NCI-H69 (cell line): ENCODE data around the gene ADAMTS9.

Source experiments
- DNase-seq: peaks from one replicate; lab custom pipeline; 2025; lab: John Stamatoyannopoulos, UW

The ADAMTS9 gene

GRCh38 chr3:64686446-64686908 is 1.3 kb downstream of the ADAMTS9 start:
- no peak for DNase-seq

- DNase-seq = no peak
Measured at GRCh38 chr3:64685800-64686445, 1.9 kb downstream of the ADAMTS9 start.

- DNase-seq = no peak
Measured at GRCh38 chr3:64685331-64685799, 2.4 kb downstream of the ADAMTS9 start.

- DNase-seq = no peak
Measured at GRCh38 chr3:64684715-64685261, 3.0 kb downstream of the ADAMTS9 start.

- no peak for DNase-seq
Measured at GRCh38 chr3:64681827-64682226, 6.0 kb downstream of the ADAMTS9 start.

- no peak for DNase-seq
Measured at GRCh38 chr3:64681015-64681414, 6.8 kb downstream of the ADAMTS9 start.

- DNase-seq = no peak
Measured at GRCh38 chr3:64680334-64680733, 7.5 kb downstream of the ADAMTS9 start.

GRCh38 chr3:64677961-64678716 is 9.7 kb downstream of the ADAMTS9 start:
- no peak for DNase-seq

GRCh38 chr3:64676831-64677230 is 11.0 kb downstream of the ADAMTS9 start:
- DNase-seq = no peak

GRCh38 chr3:64675687-64676247 is 12.0 kb downstream of the ADAMTS9 start:
- no peak for DNase-seq

GRCh38 chr3:64674591-64675076 is 13.2 kb downstream of the ADAMTS9 start:
- no peak for DNase-seq

GRCh38 chr3:64673159-64673715 is 14.6 kb downstream of the ADAMTS9 start:
- no peak for DNase-seq

- no peak for DNase-seq
Measured at GRCh38 chr3:64668582-64669510, 19.0 kb downstream of the ADAMTS9 start.

GRCh38 chr3:64667887-64668581 is 19.8 kb downstream of the ADAMTS9 start:
- no peak for DNase-seq

GRCh38 chr3:64667138-64667537 is 20.7 kb downstream of the ADAMTS9 start:
- no peak for DNase-seq

GRCh38 chr3:64666171-64666588 is 21.6 kb downstream of the ADAMTS9 start:
- DNase-seq = no peak

GRCh38 chr3:64664397-64664796 is 23.4 kb downstream of the ADAMTS9 start:
- DNase-seq = no peak

GRCh38 chr3:64659617-64659978 is 28.2 kb downstream of the ADAMTS9 start:
- DNase-seq = no peak

GRCh38 chr3:64658001-64658400 is 29.8 kb downstream of the ADAMTS9 start:
- DNase-seq = no peak

- DNase-seq = no peak
Measured at GRCh38 chr3:64656544-64656943, 31.3 kb downstream of the ADAMTS9 start.

- DNase-seq = no peak
Measured at GRCh38 chr3:64655160-64655559, 32.6 kb downstream of the ADAMTS9 start.
